GM12878 (cell line): ENCODE measurements around the gene GMPPA. TPM values are rescaled to one million over a fixed set of nuclear protein-coding genes. Genes with fewer than 3 reads are reported as not detected.

Experiments used
- ATAC-seq: fragments of 200-7000 bp; cut with Tn5 transposase; 3 replicates; pipeline ENCODE4 v1.9.1; 2020; ENCODE audit warnings: mild to moderate bottlenecking, moderate library complexity
- BruUV-seq: library from RNA; stranded (reverse); fragments of 400-500 nt; replicated peaks from 2 replicates; lab custom pipeline; 2021; lab: Mats Ljungman, UMichigan
- CTCF ChIA-PET: fragments of 300-600 bp; sonication (Branson Sonifier 250); formaldehyde crosslinking; extraction: SDS; loops from one replicate; lab custom pipeline; 2021; ENCODE audit warnings: inconsistent platforms; lab: Yijun Ruan, JAX
- POLR2A ChIA-PET: fragments of 350-600 bp; formaldehyde crosslinking; extraction: SDS; loops from one replicate; lab custom pipeline; 2021; ENCODE audit warnings: inconsistent platforms; lab: Charles Lee
- RAD21 ChIA-PET: fragments of 300-600 bp; sonication (Branson Sonifier 250); formaldehyde crosslinking; loops from one replicate; lab custom pipeline; 2023; ENCODE audit warnings: antibody characterized with exemption; ENCODE audit not compliant: unreplicated experiment; lab: Charles Lee
- SMC1A ChIA-PET: fragments of 300-600 bp; sonication (Branson Sonifier 250); formaldehyde crosslinking; loops from one replicate; lab custom pipeline; 2023; ENCODE audit not compliant: unreplicated experiment, uncharacterized antibody; lab: Charles Lee
- DNase-seq: peaks from one replicate; pipeline ENCODE4 v3.0.0-alpha.2; 2011; ENCODE audit warnings: low read depth, low spot score
- FAIRE-seq: peaks from 3 replicates; lab custom pipeline; 2011; peaks lifted over from hg19 to GRCh38; lab: Jason Lieb, UNC
- H2AFZ ChIP-seq: 2 replicates; pipeline ENCODE4 v1.6.0; 2011; ENCODE audit warnings: low read depth, low read length, control low read depth; ENCODE audit not compliant: control insufficient read depth
- H3K27ac ChIP-seq: 2 replicates; pipeline ENCODE4 v1.5.1; 2011; ENCODE audit warnings: control low read depth; ENCODE audit not compliant: control insufficient read depth, insufficient read depth
- H3K27me3 ChIP-seq, 2 experiments: replicated peaks in 1 of 2; 2 replicates each; pipeline versions ENCODE4 v1.6.0 to v1.6.1; 2011; ENCODE audit warnings: low read length in 1 of 2; ENCODE audit not compliant: control insufficient read depth in 2 of 2, insufficient read depth in 2 of 2
- H3K36me3 ChIP-seq, 2 experiments: 2 replicates each; pipeline ENCODE4 v1.5.1; 2011; ENCODE audit warnings: low read length in 1 of 2; ENCODE audit not compliant: control insufficient read depth in 2 of 2, insufficient read depth in 2 of 2
- H3K4me1 ChIP-seq: 2 replicates; pipeline ENCODE4 v1.6.1; 2011; ENCODE audit warnings: mild to moderate bottlenecking, low read length, moderate library complexity, mixed read lengths; ENCODE audit not compliant: control insufficient read depth, insufficient read depth
- H3K4me2 ChIP-seq: 2 replicates; pipeline ENCODE4 v1.6.0; 2011; ENCODE audit warnings: control low read depth; ENCODE audit not compliant: control insufficient read depth, insufficient read depth
- H3K4me3 ChIP-seq: fragments of 200-600 bp; sonication (generic); 2 replicates; pipeline ENCODE4 v1.5.1; 2016
- H3K79me2 ChIP-seq: 2 replicates; pipeline ENCODE4 v1.6.0; 2011; ENCODE audit warnings: low read length; ENCODE audit not compliant: control insufficient read depth, insufficient read depth
- H3K9ac ChIP-seq: 2 replicates; pipeline ENCODE4 v1.8.0; 2011; ENCODE audit warnings: low read length, control low read depth, mixed read lengths; ENCODE audit not compliant: control insufficient read depth, insufficient read depth
- H3K9me3 ChIP-seq: replicated peaks from 3 replicates; pipeline ENCODE4 v1.5.1; 2011; ENCODE audit warnings: mild to moderate bottlenecking, low read length; ENCODE audit not compliant: control insufficient read depth, insufficient read depth
- H4K20me1 ChIP-seq: 2 replicates; pipeline ENCODE4 v1.6.0; 2011; ENCODE audit not compliant: control insufficient read depth, insufficient read depth
- ASH2L ChIP-seq: fragments of 300-600, 200-600 bp; sonication (generic); IDR thresholded peaks from 2 replicates; pipeline ENCODE4 v1.6.1; 2017; ENCODE audit warnings: low read depth, mild to moderate bottlenecking, borderline replicate concordance
- EGR1 ChIP-seq, 2 experiments: IDR thresholded peaks; 1 replicate in 1 of 2; 2 replicates in 1 of 2; pipeline ENCODE4 v1.6.1; 2011 to 2012; ENCODE audit warnings: low read depth in 2 of 2, low read length in 2 of 2, borderline replicate concordance in 1 of 2, mild to moderate bottlenecking in 1 of 2, moderate library complexity in 1 of 2
- IKZF1 ChIP-seq: fragments of 450-650 bp; conservative IDR thresholded peaks from 2 replicates; pipeline ENCODE4 v1.6.1; 2017; ENCODE audit warnings: antibody characterized with exemption, mild to moderate bottlenecking
- KLF5 ChIP-seq: fragments of 450-650 bp; IDR thresholded peaks from 2 replicates; pipeline ENCODE4 v1.6.1; 2014; ENCODE audit warnings: mild to moderate bottlenecking; ENCODE audit not compliant: partially characterized antibody
- NFYB ChIP-seq: IDR thresholded peaks from 2 replicates; pipeline ENCODE4 v1.6.1; 2011; ENCODE audit warnings: low read depth, mild to moderate bottlenecking, low read length, improper control_type of control experiment, moderate library complexity; ENCODE audit not compliant: insufficient read depth
- REST ChIP-seq: IDR thresholded peaks from 2 replicates; pipeline ENCODE4 v1.6.1; 2012; ENCODE audit warnings: mild to moderate bottlenecking, low read depth, low read length
- RUNX3 ChIP-seq: IDR thresholded peaks from 2 replicates; pipeline ENCODE4 v1.6.1; 2012; ENCODE audit warnings: low read length, inconsistent platforms
- SIN3A ChIP-seq: IDR thresholded peaks from 2 replicates; pipeline ENCODE4 v1.6.1; 2012; ENCODE audit warnings: low read depth, low read length, improper control_type of control experiment
- SP1 ChIP-seq: IDR thresholded peaks from one replicate; pipeline ENCODE4 v1.6.1; 2011; ENCODE audit warnings: low read depth, low read length
- SREBF1 ChIP-seq: IDR thresholded peaks from 2 replicates; pipeline ENCODE4 v1.6.1; 2012; ENCODE audit warnings: mild to moderate bottlenecking, low read length
- SRF ChIP-seq, 2 experiments: IDR thresholded peaks; 2 replicates each; pipeline ENCODE4 v1.6.1; 2011; ENCODE audit warnings: low read depth in 2 of 2, low read length in 2 of 2, mild to moderate bottlenecking in 1 of 2, moderate library complexity in 1 of 2
- WGBS: methylation state at CpG from one replicate; pipeline ENCODE4 v1.1.6; 2016; ENCODE audit warnings: low lambda C conversion rate; ENCODE audit not compliant: insufficient replicate concordance, insufficient coverage; ENCODE audit errors: missing lambda C conversion rate; 5-methylcytosine and 5-hydroxymethylcytosine counted together
- in situ Hi-C: fragments of 300-500 bp; cut with MboI; formaldehyde crosslinking; loops from 9 replicates; pipeline ENCODE4 v1.14.3; 2018; ENCODE audit warnings: mixed read lengths
- intact Hi-C: fragments of 100-400 bp; cut with micrococcal nuclease; formaldehyde crosslinking; loops from one replicate; pipeline ENCODE4 v1.14.2; 2022; ENCODE audit not compliant: unreplicated experiment
- polyA plus RNA-seq, 11 experiments: library from polyadenylated mRNA; depleted of rRNA in 4 of 11; unstranded in 6 of 11; stranded (reverse) in 5 of 11; fragments of >200 nt; fragmentation: Nextera tagmentation in 4 of 11; fragmentation: Illumina TruSeq in 1 of 11; extraction: Ambion mirVana in 4 of 11; extraction: Trizol in 1 of 11; gene quantifications; 1 replicate in 1 of 11; 2 replicates in 10 of 11; pipeline versions ENCODE4 v1.2.1 to v1.2.3, GENCODE V29; 2011 to 2016; ENCODE audit warnings: inconsistent platforms in 2 of 11, missing spikeins in 2 of 11, low read depth in 1 of 11
- total RNA-seq, 4 experiments: library from RNA; depleted of rRNA in 3 of 4; stranded (reverse); fragments of >200 nt in 3 of 4; fragmentation: Illumina TruSeq in 1 of 4; extraction: Trizol in 1 of 4; gene quantifications; 2 replicates each; pipeline versions ENCODE4 v1.2.1 to v1.2.3, GENCODE V29; 2013 to 2021
- TF ChIP-seq, protein P1 (sequence below): fragments of 450-650 bp; formaldehyde crosslinking; IDR thresholded peaks from 2 replicates; pipeline ENCODE4 v1.5.0; 2022; ENCODE audit warnings: mild to moderate bottlenecking, missing genetic modification characterization
- TF ChIP-seq, protein P2 (sequence below): IDR thresholded peaks from 2 replicates; pipeline ENCODE4 v1.6.1; 2012; ENCODE audit warnings: low read length, inconsistent platforms

Gene GMPPA
- total and polyA plus RNA-seq, 10 of the 15 experiments (the other 5 are each of a cell fraction or from before 2014, with no cell fraction given): 1.9 to 83.2 (median 45.0) TPM

- Histone ChIP-seq H3K27me3 (peaks cover 6 to 16% of the 10 kb centered on the region in 2 experiments), H3K9me3 (no peaks in the 10 kb centered on the region), H2AFZ (no peak overlapping the region), H3K9ac (no peak overlapping the region), H3K4me3 (no peak overlapping the region), H4K20me1 (no peaks in the 10 kb centered on the region; the same call in 1 of the 2 replicates), H3K27ac (no peak overlapping the region), H3K4me2 (no peak overlapping the region), H3K4me1 (no peaks in the 10 kb centered on the region), H3K36me3 (no peaks in the 10 kb centered on the region), H3K79me2 (no peaks in the 10 kb centered on the region)
- POLR2A ChIA-PET: no interaction called here
- ATAC-seq (peak; percentile 98), DNase-seq (no peak), FAIRE-seq (peak; percentile 96)
- 8% methylated on average over 20 of the region's 21 CpGs for WGBS
- SMC1A ChIA-PET: interaction anchor here (0.7 to 4.3 kb wide), 17 partner anchors 8 to 159 kb away, joined by 3 to 41 read pairs (median 3); partner anchors contain the start of genes CHPF, GMPPA, STK11IP and TMEM198
- in situ Hi-C loops: loop anchor here (5.0 kb wide), 1 partner anchor 128 kb away; no protein-coding TSS in a partner anchor
- CTCF ChIA-PET: interaction anchor here (0.6 to 10.8 kb wide), 33 partner anchors 8 to 371 kb away, joined by 3 to 224 read pairs (median 4); partner anchors contain the start of gene GMPPA
- BruUV-seq: no TSS peak
- intact Hi-C loops: loop anchor here (1.0 kb wide), 4 partner anchors 35 to 127 kb away; no protein-coding TSS in a partner anchor
- RAD21 ChIA-PET: interaction anchor here (0.6 to 2.7 kb wide), 21 partner anchors 11 to 159 kb away, joined by 3 to 42 read pairs (median 4); partner anchors contain the start of gene GMPPA
- TF ChIP-seq SRF (IDR thresholded peaks at IDR 0.05; ENCODE audit: low read depth in 2 of 2, low read length in 2 of 2): no peak
- no peak for TF ChIP-seq SREBF1
- no peak for TF ChIP-seq NFYB
- TF ChIP-seq KLF5: no peak
- TF ChIP-seq RUNX3: no peak
- TF ChIP-seq EGR1 (IDR thresholded peaks at IDR 0.05; ENCODE audit: borderline replicate concordance in 1 of 2, low read depth in 2 of 2, low read length in 2 of 2): no peak
- TF ChIP-seq, protein P1, sequence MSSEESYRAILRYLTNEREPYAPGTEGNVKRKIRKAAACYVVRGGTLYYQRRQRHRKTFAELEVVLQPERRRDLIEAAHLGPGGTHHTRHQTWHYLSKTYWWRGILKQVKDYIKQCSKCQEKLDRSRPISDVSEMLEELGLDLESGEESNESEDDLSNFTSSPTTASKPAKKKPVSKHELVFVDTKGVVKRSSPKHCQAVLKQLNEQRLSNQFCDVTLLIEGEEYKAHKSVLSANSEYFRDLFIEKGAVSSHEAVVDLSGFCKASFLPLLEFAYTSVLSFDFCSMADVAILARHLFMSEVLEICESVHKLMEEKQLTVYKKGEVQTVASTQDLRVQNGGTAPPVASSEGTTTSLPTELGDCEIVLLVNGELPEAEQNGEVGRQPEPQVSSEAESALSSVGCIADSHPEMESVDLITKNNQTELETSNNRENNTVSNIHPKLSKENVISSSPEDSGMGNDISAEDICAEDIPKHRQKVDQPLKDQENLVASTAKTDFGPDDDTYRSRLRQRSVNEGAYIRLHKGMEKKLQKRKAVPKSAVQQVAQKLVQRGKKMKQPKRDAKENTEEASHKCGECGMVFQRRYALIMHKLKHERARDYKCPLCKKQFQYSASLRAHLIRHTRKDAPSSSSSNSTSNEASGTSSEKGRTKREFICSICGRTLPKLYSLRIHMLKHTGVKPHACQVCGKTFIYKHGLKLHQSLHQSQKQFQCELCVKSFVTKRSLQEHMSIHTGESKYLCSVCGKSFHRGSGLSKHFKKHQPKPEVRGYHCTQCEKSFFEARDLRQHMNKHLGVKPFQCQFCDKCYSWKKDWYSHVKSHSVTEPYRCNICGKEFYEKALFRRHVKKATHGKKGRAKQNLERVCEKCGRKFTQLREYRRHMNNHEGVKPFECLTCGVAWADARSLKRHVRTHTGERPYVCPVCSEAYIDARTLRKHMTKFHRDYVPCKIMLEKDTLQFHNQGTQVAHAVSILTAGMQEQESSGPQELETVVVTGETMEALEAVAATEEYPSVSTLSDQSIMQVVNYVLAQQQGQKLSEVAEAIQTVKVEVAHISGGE: no peak
- TF ChIP-seq ASH2L: no peak
- TF ChIP-seq, protein P2, sequence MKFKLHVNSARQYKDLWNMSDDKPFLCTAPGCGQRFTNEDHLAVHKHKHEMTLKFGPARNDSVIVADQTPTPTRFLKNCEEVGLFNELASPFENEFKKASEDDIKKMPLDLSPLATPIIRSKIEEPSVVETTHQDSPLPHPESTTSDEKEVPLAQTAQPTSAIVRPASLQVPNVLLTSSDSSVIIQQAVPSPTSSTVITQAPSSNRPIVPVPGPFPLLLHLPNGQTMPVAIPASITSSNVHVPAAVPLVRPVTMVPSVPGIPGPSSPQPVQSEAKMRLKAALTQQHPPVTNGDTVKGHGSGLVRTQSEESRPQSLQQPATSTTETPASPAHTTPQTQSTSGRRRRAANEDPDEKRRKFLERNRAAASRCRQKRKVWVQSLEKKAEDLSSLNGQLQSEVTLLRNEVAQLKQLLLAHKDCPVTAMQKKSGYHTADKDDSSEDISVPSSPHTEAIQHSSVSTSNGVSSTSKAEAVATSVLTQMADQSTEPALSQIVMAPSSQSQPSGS: no peak
- TF ChIP-seq REST: no peak
- no peak for TF ChIP-seq SIN3A
- no peak for TF ChIP-seq SP1
- TF ChIP-seq IKZF1: 0 out of 2 replicates have a peak, but pooled peaks have one; percentile 13
Measured at GRCh38 chr2:219530048-219530963, 31.6 kb downstream of the GMPPA start.
